ENCODE data around the gene BTRC. TPM values are rescaled to one million over a fixed set of nuclear protein-coding genes. Genes with fewer than 3 reads are reported as not detected.
"Not testable (repeated sequence)": the region's sequence is repeated elsewhere in the genome, so short reads cannot be mapped to it uniquely, and the experiment has no call there.

The BTRC gene
- total RNA-seq, 4 donors from 2014 or later: 14.7 to 23.0 (median 16.8) TPM

- no peak for DNase-seq (ENCODE audit: low spot score in 2 of 2)
- TF ChIP-seq POLR2A (IDR thresholded peaks at IDR 0.05) (no peak), CTCF (IDR thresholded peaks at IDR 0.05) (no peak)
- WGBS, 2 donors: 90 to 94% methylated on average over 2 of the region's 2 CpGs
- no peak overlapping the region for H3K4me3 ChIP-seq (ENCODE audit: low read depth, poor library complexity, severe bottlenecking)
- intact Hi-C loops (cut with DNase I; ENCODE audit: low total_unique reads): no loop called here
These were observed 49.2 kb downstream of the BTRC start for GRCh38 chr10:101403161-101403560.

GRCh38 chr10:101405001-101405400, 51.0 kb downstream of the BTRC start:
- no peak for TF ChIP-seq CTCF (IDR thresholded peaks at IDR 0.05)
- TF ChIP-seq POLR2A (IDR thresholded peaks at IDR 0.05): no peak
- no peak for DNase-seq (ENCODE audit: low spot score in 2 of 2)
- intact Hi-C loops (cut with DNase I; ENCODE audit: low total_unique reads): no loop called here
- H3K4me3 ChIP-seq (ENCODE audit: low read depth, poor library complexity, severe bottlenecking): no peak overlapping the region
- 93 to 97% methylated on average over 2 of the region's 2 CpGs for WGBS, 2 donors

- no peak overlapping the region for H3K4me3 ChIP-seq (ENCODE audit: low read depth, poor library complexity, severe bottlenecking)
- TF ChIP-seq CTCF (IDR thresholded peaks at IDR 0.05) (no peak), POLR2A (IDR thresholded peaks at IDR 0.05) (no peak)
- DNase-seq (ENCODE audit: low spot score in 2 of 2): no peak
- intact Hi-C loops (cut with DNase I; ENCODE audit: low total_unique reads): no loop called here
These were observed 57.6 kb downstream of the BTRC start for GRCh38 chr10:101411598-101411997.

- intact Hi-C loops (cut with DNase I; ENCODE audit: low total_unique reads): no loop called here
- 84 to 93% methylated on average over 2 of the region's 2 CpGs for WGBS, 2 donors
- no peak for DNase-seq (ENCODE audit: low spot score in 2 of 2)
- no peak for TF ChIP-seq POLR2A (IDR thresholded peaks at IDR 0.05)
- no peak for TF ChIP-seq CTCF (IDR thresholded peaks at IDR 0.05)
- no peak overlapping the region for H3K4me3 ChIP-seq (ENCODE audit: low read depth, poor library complexity, severe bottlenecking)
These were observed 60.1 kb downstream of the BTRC start for GRCh38 chr10:101414034-101414433.

- intact Hi-C loops (cut with DNase I; ENCODE audit: low total_unique reads): no loop called here
- no peak overlapping the region for H3K4me3 ChIP-seq (ENCODE audit: low read depth, poor library complexity, severe bottlenecking)
- no peak for TF ChIP-seq CTCF (IDR thresholded peaks at IDR 0.05)
- TF ChIP-seq POLR2A (IDR thresholded peaks at IDR 0.05): no peak
- DNase-seq (ENCODE audit: low spot score in 2 of 2): no peak
- WGBS, 2 donors: 95 to 96% methylated on average over 3 of the region's 3 CpGs
These were observed 61.9 kb downstream of the BTRC start for GRCh38 chr10:101415884-101416283.

- DNase-seq (ENCODE audit: low spot score in 2 of 2); intact Hi-C loops (cut with DNase I; ENCODE audit: low total_unique reads); H3K4me3 ChIP-seq (ENCODE audit: low read depth, poor library complexity, severe bottlenecking): not testable (repeated sequence)
- WGBS, 2 donors: 93 to 100% methylated on average over 1 of the region's 1 CpG
These were observed 68.0 kb downstream of the BTRC start for GRCh38 chr10:101421967-101422366.

Measured in lower leg skin (tissue), 4 donors.